ENCODE data around the gene ATP6V0E1. TPM values are rescaled to one million over a fixed set of nuclear protein-coding genes. Genes with fewer than 3 reads are reported as not detected.

Gene ATP6V0E1
- total RNA-seq = 119 and 157 TPM in 2 replicates

GRCh38 chr5:172983542-172984243 lies at the start of gene ATP6V0E1:
TSS of gene ATP6V0E1 (plus strand) at chr5:172983771. CDS start at chr5:172983861, 90 bp downstream.

DNA sequence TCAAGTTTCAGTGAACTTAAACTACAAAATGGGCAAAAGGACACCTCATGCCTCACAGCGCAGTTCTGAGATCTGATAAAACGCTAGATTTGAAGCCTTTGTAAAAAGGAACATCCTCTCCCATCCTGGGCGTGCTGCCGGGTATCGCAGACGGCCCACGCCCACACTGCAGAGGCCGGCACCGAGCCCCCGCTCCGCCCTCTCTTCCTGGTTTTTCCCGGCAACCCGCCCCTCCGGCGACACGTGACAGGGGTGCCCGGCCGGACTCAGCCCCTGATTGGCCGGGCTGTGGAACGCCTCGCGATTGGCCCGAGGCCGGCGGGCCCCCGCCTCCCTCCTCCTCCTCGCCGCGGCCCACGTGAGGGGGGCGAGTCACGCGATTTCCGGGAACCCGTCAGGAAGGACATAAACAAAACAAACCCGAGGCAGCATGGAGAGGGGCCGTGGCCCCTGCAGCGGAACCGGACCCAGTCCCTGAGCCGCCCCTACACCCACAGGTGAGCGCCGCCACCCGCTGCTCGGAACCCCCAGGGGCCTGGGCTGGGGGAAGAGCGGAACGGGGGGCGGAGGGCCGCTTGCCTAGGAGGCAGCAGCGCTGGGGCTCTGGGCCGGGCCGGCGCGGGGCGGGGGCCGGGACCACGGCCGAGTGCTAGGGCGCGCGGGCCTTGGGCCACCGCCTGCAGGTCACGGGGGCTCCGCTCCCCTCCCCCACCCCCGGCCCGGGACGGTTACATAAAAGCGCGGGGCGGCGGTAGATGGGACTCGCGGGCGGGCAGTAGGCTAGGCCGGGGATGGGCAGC lies 72.6 kb downstream of the ATP6V0E1 start, which contains the start of gene CREBRF:
TSS of gene CREBRF (plus strand) at position 370 of the 800 bp plus-strand sequence. CDS start 24,424 bp downstream, outside the sequence.

Small RNA genes lying within 50 kb of the gene (small RNA-seq; reads per million reads assigned to genes)
- not detected for gene RF00019
- gene SNORA74B = 477 reads per million, percentile 99 among the genes with 10 or more reads in this experiment

Other genes starting within 250 kb of the ATP6V0E1 start
- 226 and 235 TPM in 2 replicates for gene DUSP1, start 212.6 kb upstream of the ATP6V0E1 start, total RNA-seq
- 125 and 137 TPM in 2 replicates for gene ERGIC1, start 149.5 kb upstream of the ATP6V0E1 start, total RNA-seq
- gene RPL26L1, start 24.3 kb upstream of the ATP6V0E1 start, total RNA-seq = 24.2 and 28.5 TPM in 2 replicates
- gene CREBRF, start 72.6 kb downstream of the ATP6V0E1 start, total RNA-seq = 19.1 and 25.0 TPM in 2 replicates
- gene BNIP1, start 160.8 kb downstream of the ATP6V0E1 start, total RNA-seq = 24.0 and 26.9 TPM in 2 replicates

All from hair follicle dermal papilla cell (primary cell).